ENCODE data around the gene BBS2. TPM values are rescaled to one million over a fixed set of nuclear protein-coding genes. Genes with fewer than 3 reads are reported as not detected.

Gene BBS2
- total RNA-seq, 2 experiments from 2014 or later: 13.9 to 18.3 TPM

DNA sequence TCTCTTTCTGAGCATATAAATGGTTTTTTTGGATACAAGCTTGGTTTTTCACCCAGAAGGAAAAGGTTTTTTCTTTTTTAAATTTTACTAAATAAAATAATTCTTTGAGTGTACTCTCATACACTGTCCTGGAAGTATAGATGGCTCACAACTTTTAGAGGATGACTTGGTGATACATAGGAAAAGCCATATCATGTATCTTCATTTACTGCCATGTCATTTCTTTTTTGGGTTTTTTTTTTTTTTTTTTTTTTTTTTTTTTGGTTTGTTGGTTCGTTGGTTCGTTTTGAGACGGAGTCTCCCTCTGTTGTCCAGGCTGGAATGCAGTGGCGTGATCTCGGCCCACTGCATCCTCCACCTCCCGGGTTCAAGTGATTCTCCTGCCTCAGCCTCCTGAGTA is 56.7 kb downstream of the BBS2 start:
- Histone ChIP-seq H3K36me3 (ENCODE audit: insufficient read depth, low read length) (peaks cover 95% of the 10 kb centered on the region), H4K20me1 (ENCODE audit: insufficient read depth, low read length) (no peaks in the 10 kb centered on the region), H3K4me1 (ENCODE audit: insufficient read depth, low read length, poor library complexity, severe bottlenecking) (no peaks in the 10 kb centered on the region), H3K4me2 (ENCODE audit: low read length) (no peak overlapping the region), H3K79me2 (ENCODE audit: insufficient read depth, low read depth, low read length) (no peaks in the 10 kb centered on the region), H3K4me3 (ENCODE audit: low read depth, low read length, poor library complexity, severe bottlenecking) (no peak overlapping the region), H3K9me3 (ENCODE audit: low read length) (no peaks in the 10 kb centered on the region), H2AFZ (ENCODE audit: low read length) (no peak overlapping the region), H3K27ac (ENCODE audit: low read depth, low read length, poor library complexity, severe bottlenecking) (no peak overlapping the region), H3K9me2 (ENCODE audit: insufficient read depth, low read length) (no peaks in the 10 kb centered on the region)
- BruUV-seq (replicated peaks): no TSS peak
- DNase-seq (ENCODE audit: low spot score): no peak
- TF ChIP-seq EZH2phosphoT487 (IDR thresholded peaks at IDR 0.05; ENCODE audit: borderline replicate concordance, low read depth, low read length): no peak
- TF ChIP-seq, protein P1, sequence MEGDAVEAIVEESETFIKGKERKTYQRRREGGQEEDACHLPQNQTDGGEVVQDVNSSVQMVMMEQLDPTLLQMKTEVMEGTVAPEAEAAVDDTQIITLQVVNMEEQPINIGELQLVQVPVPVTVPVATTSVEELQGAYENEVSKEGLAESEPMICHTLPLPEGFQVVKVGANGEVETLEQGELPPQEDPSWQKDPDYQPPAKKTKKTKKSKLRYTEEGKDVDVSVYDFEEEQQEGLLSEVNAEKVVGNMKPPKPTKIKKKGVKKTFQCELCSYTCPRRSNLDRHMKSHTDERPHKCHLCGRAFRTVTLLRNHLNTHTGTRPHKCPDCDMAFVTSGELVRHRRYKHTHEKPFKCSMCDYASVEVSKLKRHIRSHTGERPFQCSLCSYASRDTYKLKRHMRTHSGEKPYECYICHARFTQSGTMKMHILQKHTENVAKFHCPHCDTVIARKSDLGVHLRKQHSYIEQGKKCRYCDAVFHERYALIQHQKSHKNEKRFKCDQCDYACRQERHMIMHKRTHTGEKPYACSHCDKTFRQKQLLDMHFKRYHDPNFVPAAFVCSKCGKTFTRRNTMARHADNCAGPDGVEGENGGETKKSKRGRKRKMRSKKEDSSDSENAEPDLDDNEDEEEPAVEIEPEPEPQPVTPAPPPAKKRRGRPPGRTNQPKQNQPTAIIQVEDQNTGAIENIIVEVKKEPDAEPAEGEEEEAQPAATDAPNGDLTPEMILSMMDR (conservative IDR thresholded peaks at IDR 0.05; ENCODE audit: low read length): no peak
- intact Hi-C loops (cut with micrococcal nuclease; ENCODE audit: unreplicated experiment): no loop called here
- ChIA-PET POLR2A (interaction anchor here (0.6 to 1.4 kb wide), 2 partner anchors 10 to 31 kb away, joined by 3 to 5 read pairs; no protein-coding TSS in a partner anchor), CTCF (ENCODE audit: unreplicated experiment) (no interaction called here)

DNA sequence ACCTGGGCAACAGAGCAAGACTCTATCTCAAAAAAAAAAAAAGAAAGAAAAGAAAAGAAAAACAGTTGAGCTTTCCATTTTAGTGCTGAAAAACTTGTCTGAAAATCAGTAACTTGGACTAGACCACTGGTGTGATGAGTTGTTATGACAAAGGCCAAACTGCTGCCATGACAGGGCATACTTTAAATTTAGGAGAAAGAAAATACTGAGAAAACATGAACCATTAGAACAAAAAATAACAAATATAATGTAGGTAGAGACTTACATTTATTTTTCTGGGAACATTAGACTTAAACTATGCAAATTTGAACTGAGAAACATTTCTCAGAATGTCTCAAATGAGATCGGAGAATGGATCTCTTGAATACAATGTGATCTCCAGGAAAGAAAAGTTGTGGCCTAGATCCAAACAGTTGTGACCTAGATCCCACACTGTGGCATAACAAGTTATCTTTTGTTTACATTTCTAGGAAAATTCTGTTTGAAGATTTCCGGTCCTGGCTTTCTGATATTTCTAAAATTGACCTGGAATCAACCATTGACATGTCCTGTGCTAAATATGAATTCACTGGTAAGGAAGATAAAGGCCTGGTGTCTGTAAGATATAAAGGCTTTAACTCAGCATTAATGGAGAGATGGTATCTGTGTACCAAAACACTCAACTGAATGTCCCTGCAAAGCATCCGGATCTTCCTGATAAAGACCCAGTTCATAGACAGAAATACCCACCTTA is 57.6 kb downstream of the BBS2 start:
- DNase-seq (ENCODE audit: low spot score): no peak
- CTCF ChIA-PET (ENCODE audit: unreplicated experiment): no interaction called here
- POLR2A ChIA-PET: interaction anchor here (0.6 to 2.8 kb wide), 3 partner anchors 10 to 121 kb away, joined by 3 to 9 read pairs (median 3); partner anchors contain the start of genes NUDT21 and OGFOD1

More for the DNA sequence above, 57.6 kb downstream of the BBS2 start:
- no peaks in the 10 kb centered on the region for H3K79me2 ChIP-seq (ENCODE audit: insufficient read depth, low read depth, low read length)
- no peaks in the 10 kb centered on the region for H3K9me2 ChIP-seq (ENCODE audit: insufficient read depth, low read length)
- no peak overlapping the region for H3K4me3 ChIP-seq (ENCODE audit: low read depth, low read length, poor library complexity, severe bottlenecking)
- no TSS peak for BruUV-seq (replicated peaks)
- H3K4me2 ChIP-seq (ENCODE audit: low read length): no peak overlapping the region
- TF ChIP-seq, protein P1 (conservative IDR thresholded peaks at IDR 0.05; ENCODE audit: low read length): no peak
- TF ChIP-seq EZH2phosphoT487 (IDR thresholded peaks at IDR 0.05; ENCODE audit: borderline replicate concordance, low read depth, low read length): no peak
- peaks cover 95% of the 10 kb centered on the region for H3K36me3 ChIP-seq (ENCODE audit: insufficient read depth, low read length)
- intact Hi-C loops (cut with micrococcal nuclease; ENCODE audit: unreplicated experiment): no loop called here
- H4K20me1 ChIP-seq (ENCODE audit: insufficient read depth, low read length): no peaks in the 10 kb centered on the region
- H3K27ac ChIP-seq (ENCODE audit: low read depth, low read length, poor library complexity, severe bottlenecking): no peak overlapping the region
- no peaks in the 10 kb centered on the region for H3K4me1 ChIP-seq (ENCODE audit: insufficient read depth, low read length, poor library complexity, severe bottlenecking)
- no peaks in the 10 kb centered on the region for H3K9me3 ChIP-seq (ENCODE audit: low read length)
- no peak overlapping the region for H2AFZ ChIP-seq (ENCODE audit: low read length)
